Measurements from ENCODE around the gene EMILIN3.

Gene EMILIN3

GRCh38 chr20:41347523-41348429 lies 18.8 kb downstream of the EMILIN3 start:
- DNase-seq (ENCODE audit: low read depth in 1 of 2, low spot score in 1 of 2), result no peak

- no peak for DNase-seq (ENCODE audit: low read depth in 1 of 2, low spot score in 1 of 2)
Observed at GRCh38 chr20:41345729-41346067, 20.9 kb downstream of the EMILIN3 start.

DNA sequence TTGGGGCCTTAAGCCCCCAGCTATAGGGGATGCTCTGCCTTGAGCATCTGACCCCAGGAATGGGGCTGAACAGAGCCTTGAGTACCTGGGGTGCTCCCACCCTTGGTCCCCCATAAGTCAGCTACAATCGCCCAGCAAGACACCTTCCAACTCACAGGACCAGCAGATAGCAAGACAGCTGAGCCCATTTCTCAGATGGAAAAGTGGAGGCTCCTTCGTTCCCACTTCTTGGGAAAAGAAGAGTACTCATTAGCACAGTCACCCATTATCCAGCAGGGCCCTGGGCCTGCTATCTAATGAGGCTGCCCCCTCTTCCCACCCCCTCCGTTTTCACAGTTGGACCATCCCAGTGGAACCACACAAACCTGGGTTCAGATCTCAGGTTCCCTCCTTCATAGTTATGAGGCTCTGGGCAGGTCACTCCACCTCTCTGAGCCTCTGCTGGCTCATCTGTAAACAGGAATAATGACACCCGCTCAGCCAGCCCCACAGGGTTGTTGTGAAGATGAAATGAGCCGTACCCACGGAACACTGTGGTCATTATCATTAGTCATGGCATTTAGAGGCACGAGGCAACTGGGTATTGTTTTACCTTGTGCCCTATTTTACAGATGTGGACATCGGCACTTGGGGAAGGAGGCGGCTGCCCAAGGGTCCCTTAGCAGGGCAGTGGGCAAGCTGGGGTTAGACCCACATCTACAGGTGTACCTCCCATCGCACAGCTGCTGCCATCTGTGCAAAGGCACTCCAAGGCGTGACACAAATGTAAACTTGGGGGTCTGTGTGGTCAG lies 21.5 kb downstream of the EMILIN3 start:
- no peak for DNase-seq (ENCODE audit: low read depth in 1 of 2, low spot score in 1 of 2)

DNA sequence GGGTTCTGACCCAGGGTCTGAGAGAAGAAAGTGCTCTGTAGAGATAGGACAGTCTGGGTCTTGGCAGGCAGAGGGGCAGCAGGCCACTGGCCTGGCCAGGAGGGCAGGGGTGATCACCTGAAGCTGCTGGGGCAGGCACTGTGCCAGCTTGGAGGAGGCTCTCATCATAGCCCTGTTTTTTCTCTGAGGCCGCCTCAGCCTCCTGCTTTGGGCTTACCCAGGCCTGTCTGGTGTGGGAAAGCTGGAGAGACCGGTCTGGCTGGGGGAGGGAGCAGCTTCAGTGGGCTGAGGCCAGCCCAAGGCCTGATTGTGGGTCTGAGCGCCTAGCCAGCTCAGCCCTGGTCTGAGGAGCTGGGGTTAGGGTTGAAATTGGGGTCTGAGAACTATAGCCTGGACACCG lies 22.1 kb downstream of the EMILIN3 start:
- DNase-seq (ENCODE audit: low read depth in 1 of 2, low spot score in 1 of 2), result no peak

GRCh38 chr20:41342474-41343464 lies 23.8 kb downstream of the EMILIN3 start:
- DNase-seq (ENCODE audit: low read depth in 1 of 2, low spot score in 1 of 2), result no peak

- DNase-seq (ENCODE audit: low read depth in 1 of 2, low spot score in 1 of 2), result no peak
Observed at GRCh38 chr20:41340327-41341055, 26.1 kb downstream of the EMILIN3 start, which contains the start of gene LPIN3. Gene LPIN3 (plus strand): TSS chr20:41340821. CDS start chr20:41345804, 4,983 bp downstream.

DNA sequence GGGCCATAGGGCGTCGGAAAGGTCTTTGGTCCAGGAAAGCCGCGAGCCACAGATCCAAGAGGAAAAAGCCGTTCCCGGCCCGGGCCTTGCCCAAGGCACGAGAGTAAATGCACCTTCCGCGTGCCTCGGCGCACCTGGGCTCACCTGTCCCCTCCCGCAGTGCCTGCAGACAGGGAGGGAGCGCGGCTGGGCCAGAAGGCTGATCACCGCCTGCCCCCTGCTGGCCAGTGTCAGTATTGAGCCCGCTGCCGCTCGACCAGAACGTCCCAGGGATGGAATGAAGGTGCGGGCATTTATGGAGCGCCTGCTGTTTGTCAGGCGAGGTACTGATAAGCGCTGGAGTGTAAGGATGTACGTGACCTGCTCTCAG lies 26.7 kb downstream of the EMILIN3 start:
- DNase-seq (ENCODE audit: low read depth in 1 of 2, low spot score in 1 of 2), result peak; percentile 72 to 84

- no peak for DNase-seq (ENCODE audit: low read depth in 1 of 2, low spot score in 1 of 2)
Observed at GRCh38 chr20:41336711-41337492, 29.7 kb downstream of the EMILIN3 start.

DNA sequence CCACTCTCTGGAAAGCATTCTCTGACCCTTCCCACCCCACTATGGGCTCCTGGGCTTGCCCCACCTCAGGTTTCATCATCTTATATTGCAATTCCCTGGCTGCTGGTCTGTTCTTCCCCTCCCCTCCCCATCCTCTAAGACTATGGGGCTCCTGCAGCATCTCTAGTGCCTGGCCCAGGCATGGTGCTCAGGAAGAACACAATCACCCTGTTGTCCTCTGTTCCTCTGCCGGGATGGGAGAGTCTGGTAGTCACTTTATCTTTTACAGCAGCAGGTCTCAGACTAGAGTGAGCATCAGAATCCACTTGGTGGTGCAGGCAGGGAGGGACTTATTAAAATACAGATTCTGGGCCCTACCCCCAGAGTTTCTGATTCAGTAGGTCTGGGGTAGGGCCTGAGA lies 31.0 kb downstream of the EMILIN3 start:
- no peak for DNase-seq (ENCODE audit: low read depth in 1 of 2, low spot score in 1 of 2)

- no peak for DNase-seq (ENCODE audit: low read depth in 1 of 2, low spot score in 1 of 2)
Observed at GRCh38 chr20:41334443-41335421, 31.9 kb downstream of the EMILIN3 start.

- DNase-seq (ENCODE audit: low read depth in 1 of 2, low spot score in 1 of 2), result no peak
Observed at GRCh38 chr20:41334036-41334435, 32.6 kb downstream of the EMILIN3 start.

DNA sequence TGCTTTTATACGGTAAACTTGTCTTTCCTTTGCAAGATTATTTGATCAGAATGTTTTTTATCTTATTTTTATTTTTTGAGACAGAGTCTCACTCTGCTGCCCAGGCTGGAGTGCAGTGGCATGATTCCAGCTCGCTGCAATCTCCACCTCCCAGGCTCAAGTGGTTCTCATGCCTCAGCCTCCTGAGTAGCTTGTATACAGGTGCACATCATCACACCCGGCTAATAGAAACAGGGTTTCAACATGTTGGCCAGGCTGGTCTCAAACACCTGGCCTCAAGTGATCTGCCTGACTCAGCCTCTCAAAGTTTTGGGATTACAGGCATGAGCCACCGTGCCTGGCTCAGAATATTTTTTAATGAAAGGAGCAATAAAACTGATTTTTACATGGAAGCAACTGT lies 34.9 kb downstream of the EMILIN3 start:
- DNase-seq (ENCODE audit: low read depth in 1 of 2, low spot score in 1 of 2), result no peak

GRCh38 chr20:41330941-41331340 lies 35.7 kb downstream of the EMILIN3 start:
- DNase-seq (ENCODE audit: low read depth in 1 of 2, low spot score in 1 of 2), result no peak

DNA sequence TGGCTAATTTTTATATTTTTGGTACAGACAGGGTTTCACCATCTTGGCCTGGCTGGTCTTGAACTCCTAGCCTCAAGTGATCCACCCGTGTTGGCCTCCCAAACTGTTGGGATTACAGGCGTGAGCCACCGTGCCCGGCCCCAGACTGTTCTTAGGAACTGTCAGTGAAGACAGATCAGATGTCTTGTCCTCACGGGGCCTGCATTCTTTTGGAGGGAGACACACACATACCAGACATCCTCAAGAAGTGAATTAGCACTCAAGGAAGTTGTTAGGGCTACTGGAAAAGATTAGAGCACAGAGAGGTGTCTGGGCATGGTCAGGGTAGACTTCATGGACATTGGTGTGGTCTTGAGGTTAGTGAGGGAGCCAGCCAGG lies 36.3 kb downstream of the EMILIN3 start:
- DNase-seq (ENCODE audit: low read depth in 1 of 2, low spot score in 1 of 2), result no peak

DNA sequence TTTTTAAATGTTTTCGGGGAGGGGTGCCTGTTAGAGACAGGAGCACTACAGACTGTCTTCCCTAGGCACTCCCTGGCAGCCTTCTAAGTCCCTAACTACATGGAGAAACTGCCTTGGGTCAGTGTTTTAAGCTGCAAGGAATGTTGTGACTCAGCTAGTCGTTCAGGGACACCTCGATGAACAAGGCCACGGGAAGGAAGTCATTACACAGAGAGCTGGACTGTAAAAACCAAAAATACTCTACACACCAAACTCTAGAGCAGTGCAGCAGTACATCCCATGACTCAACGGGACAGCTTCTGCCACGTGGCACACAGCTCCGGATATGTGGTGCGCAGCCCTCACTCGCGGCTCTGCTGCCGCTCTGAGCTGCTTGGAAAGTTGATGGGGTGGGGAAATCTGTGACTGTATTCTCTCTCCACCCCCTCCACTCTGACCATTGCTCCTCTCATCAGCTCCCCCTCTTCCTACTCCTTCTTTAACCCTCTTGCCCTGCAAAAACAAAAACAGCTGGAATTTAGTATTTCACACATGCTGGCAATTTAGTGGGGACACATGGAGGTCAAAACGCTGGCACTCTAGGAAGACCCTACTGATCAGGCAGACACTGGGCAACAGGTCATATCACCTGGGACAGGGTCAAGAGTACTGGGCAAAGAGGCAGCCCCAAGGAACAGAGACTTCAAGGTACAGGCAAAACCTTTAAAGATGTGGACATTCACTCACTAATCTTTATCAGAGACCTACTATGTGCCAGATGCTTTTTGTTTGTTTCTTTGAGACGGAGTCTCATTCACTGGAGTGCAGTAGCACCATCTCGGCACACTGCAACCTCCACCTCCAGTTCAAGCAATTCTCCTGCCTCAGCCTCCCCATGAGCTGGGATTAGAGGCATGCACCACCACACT lies 36.9 kb downstream of the EMILIN3 start:
- DNase-seq (ENCODE audit: low read depth in 1 of 2, low spot score in 1 of 2), result peak; percentile 28 to 48

DNA sequence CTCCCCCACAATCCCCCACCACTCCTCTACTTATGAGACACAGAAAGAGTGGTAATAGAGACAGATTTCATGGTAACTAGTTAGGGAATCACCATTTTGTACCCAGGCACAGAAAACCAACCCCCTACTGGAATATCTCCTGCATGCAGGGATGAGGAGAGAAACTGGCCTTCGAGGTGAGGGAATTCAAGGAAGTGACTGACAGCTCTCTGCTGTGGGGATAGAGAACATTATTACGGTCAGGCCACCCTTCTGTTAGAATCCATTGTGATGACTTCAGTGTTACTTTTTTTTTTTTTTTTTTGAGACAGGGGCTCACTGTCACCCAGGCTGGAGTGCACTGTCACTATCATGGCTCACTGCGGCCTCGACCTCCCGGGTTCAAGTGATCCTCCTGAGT lies 39.4 kb downstream of the EMILIN3 start:
- DNase-seq (ENCODE audit: low read depth in 1 of 2, low spot score in 1 of 2), result no peak

DNA sequence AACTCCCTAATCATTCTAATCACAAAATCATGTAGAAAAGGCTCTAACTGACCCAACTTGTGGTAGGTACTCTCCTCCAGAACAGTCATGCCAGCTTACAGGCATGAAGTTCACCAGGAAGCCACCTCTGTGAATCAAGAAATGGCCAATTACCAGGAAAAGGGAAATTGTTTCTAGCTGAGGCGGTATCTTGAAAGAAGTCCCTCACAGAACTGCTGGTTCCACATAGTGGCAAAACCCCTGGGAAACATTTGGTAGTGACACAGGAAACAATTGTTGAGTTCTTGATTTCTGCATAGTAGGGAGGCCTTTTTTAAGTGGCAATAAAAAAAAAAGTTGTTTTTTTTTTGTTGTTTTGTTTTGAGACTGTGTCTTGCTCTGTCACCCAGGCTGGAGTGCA lies 45.6 kb downstream of the EMILIN3 start:
- DNase-seq (ENCODE audit: low read depth in 1 of 2, low spot score in 1 of 2), result no peak

All from activated CD4-positive, alpha-beta T cell treated with anti-CD3 and anti-CD28 coated beads, Interleukin-2, amount 50 U/mL, for 24 hours (primary cell).